22Rv1 (cell line): ENCODE results near the gene HOXB13.

Experiments used
- ZFX ChIP-seq: fragments of 450-650 bp; IDR thresholded peaks from 2 replicates; pipeline ENCODE4 v1.6.1; 2017; ENCODE audit warnings: antibody characterized with exemption, borderline replicate concordance
- TF ChIP-seq, protein P1 (sequence below): fragments of 450-650 bp; IDR thresholded peaks from 2 replicates; pipeline ENCODE4 v1.5.1; 2017; ENCODE audit warnings: mild to moderate bottlenecking

DNA sequence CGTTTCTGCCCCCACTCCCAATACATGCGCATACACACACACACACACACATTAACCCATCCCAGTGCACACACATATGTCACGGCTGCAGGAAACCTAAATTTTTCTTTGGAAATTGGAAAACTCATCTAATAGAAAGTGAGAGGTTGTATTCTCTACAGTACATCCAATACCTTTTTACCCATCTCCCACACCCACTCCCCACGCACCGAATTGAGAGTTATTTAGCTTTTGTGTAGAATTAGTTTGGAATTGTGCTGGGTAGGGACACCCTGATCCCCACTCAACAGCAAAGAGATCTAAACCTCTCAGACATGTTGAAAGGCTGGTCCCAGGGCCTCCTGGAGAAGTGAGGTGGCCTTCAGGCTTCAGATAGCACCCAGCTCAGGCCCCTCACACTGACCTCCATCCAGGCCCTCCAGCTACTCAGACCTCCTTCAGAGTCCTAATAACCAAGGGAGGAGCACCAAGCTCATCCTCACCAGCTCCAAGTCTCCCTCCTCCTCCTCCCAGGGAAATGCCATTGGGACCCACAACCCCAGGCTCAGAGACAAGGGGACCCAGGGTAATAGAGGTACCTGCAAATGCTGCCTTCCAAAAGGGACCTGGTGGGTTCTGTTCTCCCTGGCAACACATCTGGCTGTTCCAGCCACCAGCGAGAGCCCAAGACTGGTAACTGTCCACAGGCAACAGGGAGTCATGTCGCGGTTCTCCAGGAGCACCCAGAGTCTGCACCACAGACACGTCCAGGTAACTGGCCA lies 955 bp downstream of the HOXB13 start:
- TF ChIP-seq, protein P1, sequence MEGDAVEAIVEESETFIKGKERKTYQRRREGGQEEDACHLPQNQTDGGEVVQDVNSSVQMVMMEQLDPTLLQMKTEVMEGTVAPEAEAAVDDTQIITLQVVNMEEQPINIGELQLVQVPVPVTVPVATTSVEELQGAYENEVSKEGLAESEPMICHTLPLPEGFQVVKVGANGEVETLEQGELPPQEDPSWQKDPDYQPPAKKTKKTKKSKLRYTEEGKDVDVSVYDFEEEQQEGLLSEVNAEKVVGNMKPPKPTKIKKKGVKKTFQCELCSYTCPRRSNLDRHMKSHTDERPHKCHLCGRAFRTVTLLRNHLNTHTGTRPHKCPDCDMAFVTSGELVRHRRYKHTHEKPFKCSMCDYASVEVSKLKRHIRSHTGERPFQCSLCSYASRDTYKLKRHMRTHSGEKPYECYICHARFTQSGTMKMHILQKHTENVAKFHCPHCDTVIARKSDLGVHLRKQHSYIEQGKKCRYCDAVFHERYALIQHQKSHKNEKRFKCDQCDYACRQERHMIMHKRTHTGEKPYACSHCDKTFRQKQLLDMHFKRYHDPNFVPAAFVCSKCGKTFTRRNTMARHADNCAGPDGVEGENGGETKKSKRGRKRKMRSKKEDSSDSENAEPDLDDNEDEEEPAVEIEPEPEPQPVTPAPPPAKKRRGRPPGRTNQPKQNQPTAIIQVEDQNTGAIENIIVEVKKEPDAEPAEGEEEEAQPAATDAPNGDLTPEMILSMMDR = no peak
- TF ChIP-seq ZFX = no peak
